Stimulated activated CD8-positive, alpha-beta memory T cell treated with anti-CD3 and anti-CD28 coated beads, Interleukin-4, amount 100 ng/mL, for 4 hours (primary cell): ENCODE results near the gene SPTLC1.
"Not testable (repeated sequence)": the region's sequence is repeated elsewhere in the genome, so short reads cannot be mapped to it uniquely, and the experiment has no call there.

ENCODE experiments used
- DNase-seq, 2 donors: peaks; one replicate each; pipeline ENCODE4 v3.0.0-alpha.2; 2020; ENCODE audit warnings: low read depth in 2 of 2, low spot score in 1 of 2

The SPTLC1 gene

DNA sequence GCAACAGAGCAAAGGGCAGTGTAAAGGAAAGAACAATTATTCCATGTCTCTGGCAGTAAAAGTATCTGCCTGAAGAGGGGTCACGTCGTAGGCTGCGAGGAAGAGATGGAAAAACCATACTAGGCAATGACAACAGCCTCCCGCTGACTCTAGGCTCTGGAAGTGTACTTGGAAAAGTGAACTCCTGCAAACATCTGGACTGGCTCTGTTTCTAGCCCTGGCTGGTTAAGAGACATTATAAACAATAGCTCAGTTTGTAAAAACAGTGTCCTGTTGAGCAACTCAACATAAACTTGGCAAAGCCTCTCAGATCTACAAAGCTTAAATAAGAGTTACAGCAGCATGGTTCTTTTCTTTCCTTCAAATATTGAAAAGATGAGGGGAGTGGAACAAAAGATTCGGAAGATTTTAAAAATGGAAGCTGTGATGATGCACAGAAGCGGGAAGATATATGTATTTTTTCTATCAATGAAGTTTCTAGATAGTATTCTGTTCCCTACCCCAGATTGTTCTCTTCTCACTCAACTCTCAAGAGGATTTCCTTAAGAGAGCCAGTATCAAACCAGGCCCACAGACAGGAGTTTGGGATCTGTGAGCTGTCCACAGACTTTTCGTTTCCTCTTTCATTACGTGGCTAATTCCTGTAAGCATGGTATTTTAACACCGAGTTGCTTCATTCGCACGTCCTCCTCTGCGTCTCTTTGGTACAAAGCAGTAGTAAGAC, 79.4 kb downstream of the SPTLC1 start:
- no peak for DNase-seq

DNA sequence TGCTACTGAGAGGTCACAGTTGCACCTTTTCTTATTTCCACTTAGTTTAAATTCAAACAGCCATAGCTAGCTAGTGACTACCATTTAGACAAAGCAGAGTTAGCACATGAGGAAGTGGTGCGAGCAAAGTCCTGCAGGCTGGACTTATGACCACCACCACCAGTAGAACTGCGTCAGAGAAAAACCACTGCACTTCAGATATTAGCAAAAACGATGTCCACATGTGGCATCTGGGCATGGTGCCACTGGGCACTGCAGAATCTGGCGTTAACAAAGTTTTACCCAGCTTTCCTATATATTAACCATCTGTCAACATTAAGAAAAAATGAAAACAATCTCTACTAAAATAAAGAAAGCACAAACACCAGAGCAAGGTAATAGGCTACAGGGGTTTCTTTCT, 80.1 kb downstream of the SPTLC1 start:
- no peak for DNase-seq

DNA sequence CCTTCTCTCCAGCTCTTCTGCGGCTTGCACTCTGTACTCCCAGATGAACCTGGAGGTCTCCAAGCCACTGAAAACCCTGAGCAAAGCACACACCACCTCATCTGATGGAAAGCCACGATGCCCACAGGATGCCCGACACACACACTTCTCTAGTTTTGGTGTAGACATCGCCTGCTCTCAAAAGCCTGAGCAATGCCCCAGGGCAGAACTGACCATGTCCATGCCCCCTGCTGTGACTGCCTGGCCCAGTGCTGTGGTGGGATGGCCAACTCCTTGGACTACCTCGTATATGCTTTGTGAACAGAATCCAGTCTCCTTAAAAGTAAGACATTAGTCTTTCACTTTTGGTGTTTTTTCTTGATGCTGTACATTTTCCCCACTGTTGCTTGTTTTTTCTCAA, 81.2 kb downstream of the SPTLC1 start:
- DNase-seq: no peak

DNA sequence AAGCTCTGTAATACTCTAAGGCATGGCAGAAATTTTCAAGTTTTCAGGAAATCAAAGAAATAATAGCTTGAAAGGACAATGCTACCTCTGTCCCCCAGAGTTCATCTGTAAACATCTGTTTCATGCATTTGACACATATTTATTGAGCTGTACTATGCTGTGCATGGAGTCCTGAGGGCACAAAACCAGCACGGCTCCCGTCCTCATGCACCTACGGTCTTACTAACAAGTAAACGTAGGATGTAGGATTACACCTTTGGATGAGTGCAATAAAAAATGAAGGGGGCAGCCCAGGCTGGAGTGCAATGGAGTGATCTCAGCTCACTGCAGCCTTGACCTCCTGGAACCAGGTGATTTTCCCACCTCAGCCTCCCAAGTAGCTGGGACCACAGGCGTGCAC, 81.9 kb downstream of the SPTLC1 start:
- no peak for DNase-seq

DNA sequence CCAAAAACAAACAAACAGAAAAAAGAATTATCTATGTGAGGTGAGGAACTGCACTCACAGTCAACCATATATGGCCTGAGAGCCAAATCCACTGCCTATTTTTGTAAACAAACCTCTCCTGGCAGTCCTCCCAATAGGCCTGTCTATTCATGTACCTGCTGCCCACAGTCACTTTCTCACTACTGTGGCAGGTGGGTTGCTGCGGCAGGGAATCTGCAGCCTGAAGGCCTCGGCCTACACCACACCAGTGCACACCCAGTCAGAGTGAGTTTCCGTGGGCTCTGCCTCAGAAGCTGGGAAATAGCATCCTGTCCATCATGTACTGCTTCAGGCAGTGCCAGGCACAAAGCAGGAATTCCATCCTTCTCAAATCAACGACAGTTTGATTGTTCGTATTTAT, 82.3 kb downstream of the SPTLC1 start:
- no peak for DNase-seq

DNA sequence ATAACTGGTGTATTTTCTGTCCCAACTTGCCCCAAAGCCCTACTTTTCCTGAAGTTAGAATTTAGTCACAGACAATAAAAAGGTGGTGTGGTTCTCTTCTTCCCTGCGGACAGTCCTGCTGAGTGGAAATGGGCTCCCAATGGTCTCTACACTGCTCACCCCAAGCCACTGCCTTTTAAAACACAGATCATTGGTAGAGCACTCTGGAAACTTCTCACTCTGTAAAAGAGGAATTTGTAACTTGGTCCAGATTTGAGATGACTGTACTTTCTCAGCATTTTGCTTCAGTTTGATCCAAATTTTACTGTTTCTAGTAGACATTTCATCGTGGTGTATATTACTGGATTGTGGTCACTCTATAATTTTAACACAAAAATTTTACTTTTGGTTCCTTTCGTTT, 84.8 kb downstream of the SPTLC1 start:
- no peak for DNase-seq

DNA sequence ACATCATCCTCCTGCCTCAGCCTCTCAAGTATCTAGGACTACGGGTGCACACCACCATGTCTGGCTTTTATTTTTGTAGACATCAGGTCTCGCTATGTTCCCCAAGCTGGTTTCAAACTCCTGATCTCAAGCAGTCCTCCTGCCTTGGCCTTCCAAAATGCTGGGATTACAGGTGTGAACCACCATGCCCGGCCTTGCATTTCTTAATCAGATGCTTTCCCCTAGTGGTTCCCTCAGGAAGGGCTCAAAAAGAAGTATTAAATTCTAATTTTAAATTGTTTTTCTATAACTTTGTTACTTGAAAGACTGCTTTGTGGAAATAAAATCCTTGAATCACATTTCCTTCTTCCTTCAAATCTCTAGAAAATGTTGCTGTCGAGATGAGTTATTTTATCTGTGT, 85.7 kb downstream of the SPTLC1 start:
- no peak for DNase-seq

DNA sequence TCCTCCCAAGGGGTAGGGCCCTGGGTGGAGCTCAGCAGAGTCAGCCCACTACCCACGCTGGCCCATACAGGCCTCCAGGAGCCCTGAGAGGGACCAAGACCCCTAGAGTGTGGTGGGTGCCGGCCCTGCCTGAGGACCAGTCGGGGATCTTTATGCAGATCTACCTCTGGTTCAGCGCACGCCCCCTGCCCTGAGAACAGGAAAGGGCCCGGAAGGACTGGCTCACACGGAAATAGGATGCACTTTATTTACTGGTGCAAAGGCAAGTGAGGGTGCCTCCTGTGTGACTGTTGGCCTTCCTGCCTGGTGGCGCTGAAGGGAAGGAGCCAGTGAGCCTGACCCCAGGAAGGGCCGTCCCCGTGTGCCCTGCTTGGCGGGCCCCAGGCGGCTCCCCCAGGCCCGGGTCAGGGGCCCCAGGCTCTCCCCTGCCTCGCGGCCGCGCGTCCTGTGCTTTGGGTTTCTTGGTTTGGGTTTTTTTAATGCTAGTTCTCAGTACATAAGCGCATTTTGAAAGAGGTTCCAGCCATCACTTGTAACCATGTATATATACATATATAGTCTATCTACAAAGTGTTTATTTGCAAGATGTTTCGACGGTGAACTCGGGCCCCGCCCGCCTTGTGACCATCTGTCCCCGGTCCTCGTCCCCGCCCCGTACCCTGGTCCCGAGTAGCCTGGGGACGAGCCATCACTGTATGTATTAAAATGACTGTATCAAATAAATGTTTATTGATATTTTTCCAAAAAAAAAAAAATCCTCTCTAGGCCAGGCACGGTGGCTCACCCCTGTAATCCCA, 88.8 kb downstream of the SPTLC1 start:
- DNase-seq: no peak

DNA sequence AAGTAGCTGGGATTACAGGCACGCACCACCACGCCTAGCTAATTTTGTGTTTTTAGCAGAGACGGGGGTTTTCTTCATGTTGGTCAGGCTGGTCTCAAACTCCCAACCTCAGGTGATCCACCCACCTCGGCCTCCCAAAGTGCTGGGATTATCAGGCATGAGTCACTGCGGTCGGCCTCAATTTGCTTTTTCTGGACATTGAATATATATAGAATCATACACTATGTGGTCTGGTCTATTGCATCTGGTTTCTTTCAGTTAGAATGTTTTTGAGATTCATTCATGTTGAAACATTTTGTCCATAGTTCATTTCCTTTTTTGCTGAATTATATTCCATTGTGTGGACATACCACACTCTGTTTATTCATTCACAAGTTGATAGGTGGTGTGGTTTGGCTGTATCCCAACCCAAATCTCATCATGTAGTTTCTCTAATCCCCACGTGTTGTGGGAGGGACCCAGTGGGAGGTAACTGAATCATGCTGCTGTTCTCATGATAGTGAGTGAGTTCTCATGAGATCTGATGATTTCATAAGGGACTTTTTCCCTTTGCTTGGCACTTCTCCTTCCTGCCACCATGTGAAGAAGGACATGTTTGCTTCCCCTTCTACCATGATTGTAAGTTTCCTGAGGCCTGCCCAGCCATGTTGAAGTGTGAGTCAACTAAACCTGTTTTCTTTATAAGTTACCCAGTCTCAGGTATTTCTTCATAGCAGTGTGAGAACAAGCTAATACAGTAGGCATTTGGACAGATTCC, 93.2 kb downstream of the SPTLC1 start:
- DNase-seq: not testable (repeated sequence)

DNA sequence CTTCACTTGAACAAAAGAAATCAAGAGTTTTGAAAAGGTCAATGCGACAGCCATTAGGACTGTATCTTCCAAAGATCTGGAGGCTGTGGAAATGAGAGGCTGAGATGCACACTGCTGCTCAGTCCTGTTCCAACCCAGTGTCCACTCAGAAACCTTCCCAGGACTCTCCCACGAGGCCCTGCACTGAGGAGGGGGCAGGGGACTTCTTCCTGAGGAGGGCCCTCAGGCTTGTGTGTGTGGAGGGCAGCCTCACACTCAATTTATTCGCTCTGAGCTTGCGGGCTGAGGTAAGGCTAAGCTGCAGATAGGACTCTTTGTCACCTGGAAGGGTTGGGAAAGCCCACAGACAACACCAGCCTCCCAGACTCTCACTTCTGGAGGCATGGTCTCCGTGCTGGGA, 95.6 kb downstream of the SPTLC1 start:
- no peak for DNase-seq

DNA sequence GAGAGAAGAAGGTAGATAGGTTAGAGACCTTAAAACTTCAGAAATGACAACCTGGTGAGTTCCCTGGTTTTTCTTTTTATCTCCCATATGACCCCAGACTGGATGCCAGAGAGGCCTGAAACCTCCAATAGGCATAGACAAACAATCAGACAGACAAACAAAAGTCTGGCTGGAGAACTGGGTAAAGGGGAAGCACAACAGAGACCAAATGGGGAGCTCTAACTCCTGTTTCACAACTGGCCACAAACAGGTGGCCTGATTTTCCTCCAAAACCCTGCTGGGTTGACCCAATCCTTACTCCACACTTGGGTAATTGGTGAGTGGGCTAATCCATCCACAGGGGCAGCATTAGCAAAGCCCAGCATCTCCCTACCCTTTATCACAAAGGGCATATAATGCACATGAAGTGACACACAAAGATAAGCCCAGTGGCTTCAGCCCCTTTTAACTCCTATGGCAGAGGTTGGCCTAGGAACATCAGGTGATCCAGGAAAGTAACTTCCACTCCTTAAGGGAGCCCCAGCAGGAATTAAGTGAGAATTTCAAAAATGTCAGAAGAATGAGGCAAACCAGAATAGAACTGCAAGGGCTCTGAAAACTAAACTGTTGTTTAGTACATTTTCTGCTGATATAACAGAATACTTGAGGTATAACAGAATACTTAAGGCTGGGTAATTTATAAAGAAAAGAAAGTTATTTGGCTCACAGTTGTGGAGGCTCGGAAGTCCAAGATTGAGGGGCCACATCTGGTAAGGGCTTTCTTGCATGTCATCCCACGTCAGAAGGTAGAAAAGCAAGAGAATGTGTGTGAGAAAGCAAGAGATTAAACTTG, 104.3 kb downstream of the SPTLC1 start:
- no peak for DNase-seq

DNA sequence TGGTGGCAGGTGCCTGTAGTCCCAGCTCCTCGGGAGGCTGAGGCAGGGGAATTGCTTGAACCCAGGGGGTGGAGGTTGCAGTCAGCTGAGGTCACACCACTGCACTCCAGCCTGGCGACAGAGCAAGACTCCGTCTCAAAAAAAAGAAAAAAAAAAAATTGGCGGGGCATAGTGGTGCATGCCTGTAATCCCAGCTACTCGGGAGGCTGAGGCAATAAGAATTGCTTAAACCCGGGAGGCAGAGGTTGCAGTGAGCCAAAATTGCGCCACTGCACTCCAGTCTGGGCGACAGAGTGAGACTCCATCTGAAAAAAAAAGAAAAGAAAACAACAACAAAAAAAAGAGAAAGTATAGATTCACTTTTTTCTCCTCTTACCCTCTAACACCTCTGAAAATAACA, 105.0 kb downstream of the SPTLC1 start:
- DNase-seq: not testable (repeated sequence)

DNA sequence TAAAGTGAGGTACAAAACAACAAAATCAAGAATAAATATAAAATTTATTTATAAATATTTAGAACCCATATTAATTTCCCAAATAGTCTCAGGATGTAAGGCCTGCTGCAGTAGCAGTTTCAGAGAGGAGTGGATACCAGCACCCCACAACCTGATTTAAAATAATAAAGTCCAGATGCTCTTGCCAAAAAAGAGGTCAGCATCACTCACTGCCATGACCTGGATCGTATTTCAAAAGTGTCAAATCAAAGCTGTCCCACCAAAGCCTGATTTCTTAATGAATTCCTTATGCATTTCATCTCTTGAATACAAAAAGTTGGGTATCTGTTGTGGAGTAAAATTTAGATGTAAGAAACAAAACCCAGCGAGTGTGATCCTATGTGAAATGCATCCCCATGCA, 107.2 kb downstream of the SPTLC1 start:
- no peak for DNase-seq

DNA sequence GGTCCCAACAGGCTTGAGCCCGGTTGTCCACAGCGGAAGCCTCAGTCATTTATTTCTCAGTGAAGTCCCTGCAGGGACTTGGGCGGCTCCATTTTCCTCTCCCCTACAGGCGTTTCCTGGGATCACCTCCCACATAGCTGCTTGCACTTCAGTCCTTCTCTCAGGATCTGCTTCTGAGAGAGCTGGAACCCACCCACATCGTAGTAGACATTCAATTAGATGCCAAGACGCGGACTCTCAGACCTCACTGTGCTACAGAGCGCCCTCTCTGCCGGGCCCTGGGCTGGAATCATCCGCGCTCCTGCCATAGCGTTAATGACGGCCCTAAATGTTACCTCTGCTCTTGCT, 111.2 kb downstream of the SPTLC1 start:
- no peak for DNase-seq

DNA sequence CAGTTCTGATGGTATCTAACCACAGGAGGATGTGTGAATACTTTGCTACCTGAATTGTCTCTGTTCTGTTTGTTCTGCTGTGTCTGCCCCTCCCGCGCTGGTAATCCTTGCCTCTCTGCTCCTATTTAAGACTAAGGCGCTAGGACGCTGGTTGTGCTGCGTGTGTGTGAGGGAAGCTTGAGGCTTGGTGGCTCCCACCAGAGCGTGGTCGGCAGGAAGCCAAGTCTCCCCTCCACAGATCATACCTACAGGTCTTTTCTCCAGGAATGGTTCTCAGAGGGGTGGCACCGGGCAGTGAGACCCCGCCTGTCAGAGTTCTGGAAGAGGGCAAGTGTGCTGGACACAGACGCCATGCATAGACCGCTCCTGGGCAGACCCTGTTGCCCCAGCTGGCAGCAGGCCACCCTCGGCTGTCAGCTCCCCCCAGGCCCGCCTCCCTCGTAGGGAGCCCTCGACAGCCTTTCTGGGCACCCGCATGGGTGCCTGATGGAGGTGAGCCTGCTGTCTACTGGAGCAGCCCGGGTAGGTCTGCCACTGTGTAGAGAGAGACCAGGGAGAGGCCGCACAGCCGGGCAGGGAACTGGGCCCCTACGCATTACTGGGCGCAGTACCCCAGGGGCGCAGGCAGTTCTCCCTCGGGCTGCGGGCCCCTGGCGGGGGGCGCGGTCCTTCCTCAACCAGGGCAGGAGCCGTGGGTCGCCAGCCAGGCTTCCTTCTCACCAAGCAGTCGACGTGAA, 111.7 kb downstream of the SPTLC1 start:
- no peak for DNase-seq

DNA sequence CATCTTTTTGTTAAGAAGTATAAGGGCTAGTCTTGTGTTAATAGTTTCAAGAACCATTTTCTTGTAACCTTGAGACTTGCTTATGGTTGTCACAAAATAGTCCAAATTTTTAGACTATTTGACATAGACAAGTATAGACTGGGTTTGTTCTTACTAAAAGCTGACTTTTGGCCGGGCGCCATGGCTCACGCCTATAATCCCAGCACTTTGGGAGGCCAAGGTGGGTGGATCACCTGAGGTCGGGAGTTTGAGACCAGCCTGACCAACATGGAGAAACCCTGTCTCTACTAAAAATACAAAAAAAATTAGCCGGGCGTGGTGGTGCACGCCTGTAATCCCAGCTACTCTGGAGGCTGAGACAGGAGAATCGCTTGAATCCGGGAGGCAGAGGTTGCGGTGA, 113.3 kb downstream of the SPTLC1 start:
- not testable (repeated sequence) for DNase-seq

DNA sequence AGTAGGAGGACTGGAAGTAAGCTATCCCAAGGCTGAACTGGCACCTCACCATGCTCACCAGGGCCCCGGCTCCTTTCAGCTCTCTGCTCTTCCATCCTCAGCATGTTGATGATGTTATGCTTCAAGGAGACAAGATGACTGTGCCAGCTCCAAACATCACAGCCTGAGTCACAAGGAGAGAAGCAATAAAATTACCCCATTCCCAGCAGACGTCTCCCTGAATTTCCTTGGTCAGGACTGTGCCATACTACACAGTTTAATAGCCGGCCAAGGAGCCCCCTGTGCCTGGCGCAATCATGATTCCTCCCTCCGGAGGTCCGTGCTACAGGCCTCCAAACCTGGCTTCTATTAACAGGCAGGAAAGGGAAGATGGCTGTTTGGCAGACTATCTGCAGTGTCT, 114.0 kb downstream of the SPTLC1 start:
- no peak for DNase-seq

DNA sequence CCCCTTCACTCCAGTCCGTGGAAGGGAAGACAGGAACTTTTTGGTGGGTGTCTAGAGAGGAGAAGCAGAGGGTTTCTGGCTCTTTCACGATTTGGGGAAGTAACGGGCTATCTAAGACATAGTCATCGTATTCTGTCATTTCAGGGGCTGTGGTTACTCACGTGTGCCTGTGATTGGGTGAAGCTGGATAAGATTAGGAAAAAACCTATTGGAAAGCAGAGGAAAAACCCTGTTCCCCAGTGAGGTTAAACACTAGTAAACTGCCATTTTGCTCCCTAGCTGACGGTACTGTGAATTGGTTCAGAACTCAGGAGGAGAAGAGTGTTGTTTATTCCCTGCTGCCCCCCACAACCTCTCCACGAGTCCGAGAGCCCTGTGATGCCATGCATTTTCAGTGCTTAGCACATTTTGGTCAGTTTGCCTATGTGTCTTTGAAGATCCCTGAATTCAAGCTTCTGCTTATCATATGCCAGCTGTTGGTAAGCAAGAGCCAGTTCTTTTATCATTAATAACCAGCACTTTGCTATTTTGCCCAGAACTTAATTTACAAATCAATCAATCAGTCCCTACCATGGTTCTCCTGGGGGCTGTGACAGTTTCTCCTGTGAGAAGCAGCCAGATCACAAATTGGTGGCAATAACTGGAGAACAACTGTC, 120.1 kb downstream of the SPTLC1 start:
- no peak for DNase-seq

DNA sequence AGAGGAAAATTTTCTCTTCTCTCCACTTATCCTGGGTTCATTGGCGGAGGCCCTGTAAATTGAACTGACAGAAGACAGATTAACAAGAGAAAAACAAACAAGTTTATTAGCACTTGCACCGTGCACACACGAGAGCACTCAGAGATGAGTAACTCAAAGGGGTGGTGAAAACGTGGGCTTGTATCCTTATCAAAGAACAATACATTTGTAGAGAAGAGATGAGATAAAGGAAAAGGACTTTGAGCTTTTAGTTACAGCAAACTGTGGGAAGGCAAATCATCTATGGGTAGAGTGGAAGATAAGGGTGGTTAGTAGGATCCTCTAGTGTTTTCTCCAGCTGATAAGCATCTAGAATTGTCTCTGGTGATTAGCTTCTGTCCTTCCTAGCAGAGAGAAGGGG, 120.8 kb downstream of the SPTLC1 start:
- DNase-seq: no peak

DNA sequence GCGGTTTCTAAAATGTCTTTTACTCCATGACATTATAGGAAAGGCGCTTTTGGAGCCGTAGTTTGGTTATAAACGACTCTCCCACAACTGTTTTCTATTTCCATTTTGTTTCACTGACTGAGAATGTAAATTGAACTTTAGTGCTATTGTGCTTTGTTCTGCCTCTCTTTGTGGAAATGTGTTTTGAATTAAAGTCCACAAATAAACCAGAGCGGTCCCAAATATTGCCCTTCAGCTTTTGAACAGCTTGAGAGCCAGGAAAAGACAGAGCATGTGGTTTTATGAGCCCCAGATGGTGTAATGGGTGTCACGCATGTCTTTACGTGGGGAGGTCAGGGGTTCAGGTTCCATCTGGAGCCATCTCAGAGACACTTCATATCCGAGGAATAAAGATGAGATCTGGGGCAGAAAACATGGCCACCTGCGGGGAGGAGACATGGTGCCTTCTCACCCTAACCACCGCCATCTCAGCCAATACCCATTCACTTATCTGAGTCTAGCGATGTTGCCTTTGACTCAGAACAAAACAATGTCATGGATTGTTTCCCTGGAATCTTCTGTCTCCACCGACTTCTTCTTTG, 122.7 kb downstream of the SPTLC1 start:
- no peak for DNase-seq
